Progenitor cell of endocrine pancreas (in vitro differentiated cells): ENCODE data around the gene RHNO1. TPM values are rescaled to one million over a fixed set of nuclear protein-coding genes. Genes with fewer than 3 reads are reported as not detected.

Experiments used
- DNase-seq: peaks from one replicate; pipeline ENCODE4 v3.0.0; 2021; ENCODE audit warnings: low spot score; ENCODE audit not compliant: unreplicated experiment
- H3K27ac Mint-ChIP-seq: 2 replicates; pipeline ENCODE4 v1.8.0; 2021; ENCODE audit warnings: mild to moderate bottlenecking, moderate library complexity, mixed read lengths
- H3K27me3 Mint-ChIP-seq: 2 replicates; pipeline ENCODE4 v1.8.0; 2021; ENCODE audit warnings: mixed read lengths
- H3K36me3 Mint-ChIP-seq: 2 replicates; pipeline ENCODE4 v1.8.0; 2022; ENCODE audit warnings: mixed read lengths; ENCODE audit not compliant: insufficient read depth
- H3K4me1 Mint-ChIP-seq: 2 replicates; pipeline ENCODE4 v1.8.0; 2021; ENCODE audit warnings: low read depth, mixed read lengths
- H3K4me3 Mint-ChIP-seq: 2 replicates; pipeline ENCODE4 v1.8.0; 2021; ENCODE audit warnings: low read depth, mild to moderate bottlenecking, moderate library complexity, mixed read lengths
- H3K9me3 Mint-ChIP-seq: 2 replicates; pipeline ENCODE4 v1.8.0; 2021; ENCODE audit warnings: low read depth, mixed read lengths
- total RNA-seq: library from RNA; stranded (reverse); gene quantifications from 2 replicates; pipeline ENCODE4 v1.2.1, GENCODE V29; 2021
- TF ChIP-seq, protein P1 (sequence below): fragments of 200-600 bp; sonication (generic); IDR thresholded peaks from one replicate; pipeline ENCODE4 v1.5.0; 2021; ENCODE audit warnings: antibody characterized with exemption, mild to moderate bottlenecking; ENCODE audit not compliant: unreplicated experiment

RHNO1 gene
- total RNA-seq, 1 donor from 2014 or later: 57.7 TPM

DNA sequence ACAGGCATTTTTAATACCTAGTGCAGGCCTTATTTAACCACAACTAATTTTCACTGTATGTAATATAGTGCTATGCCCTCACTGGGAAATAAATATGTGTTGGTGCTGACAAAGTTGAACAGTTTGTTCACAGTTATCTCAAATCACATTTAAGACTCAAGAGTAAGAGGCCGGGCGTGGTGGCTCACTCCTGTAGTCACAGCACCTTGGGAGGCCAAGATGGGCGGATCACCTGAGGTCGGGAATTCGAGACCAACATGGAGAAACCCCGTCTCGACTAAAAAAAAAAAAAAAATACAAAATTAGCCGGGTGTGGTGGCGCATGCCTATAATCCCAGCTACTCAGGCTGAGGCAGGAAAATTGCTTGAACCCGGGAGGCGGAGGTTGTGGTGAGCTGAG, 59.3 kb downstream of the RHNO1 start:
- Mint-ChIP-seq H3K36me3 (peaks cover 31% of the 10 kb centered on the region), H3K4me1 (peaks cover 9% of the 10 kb centered on the region)
- TF ChIP-seq, protein P1, sequence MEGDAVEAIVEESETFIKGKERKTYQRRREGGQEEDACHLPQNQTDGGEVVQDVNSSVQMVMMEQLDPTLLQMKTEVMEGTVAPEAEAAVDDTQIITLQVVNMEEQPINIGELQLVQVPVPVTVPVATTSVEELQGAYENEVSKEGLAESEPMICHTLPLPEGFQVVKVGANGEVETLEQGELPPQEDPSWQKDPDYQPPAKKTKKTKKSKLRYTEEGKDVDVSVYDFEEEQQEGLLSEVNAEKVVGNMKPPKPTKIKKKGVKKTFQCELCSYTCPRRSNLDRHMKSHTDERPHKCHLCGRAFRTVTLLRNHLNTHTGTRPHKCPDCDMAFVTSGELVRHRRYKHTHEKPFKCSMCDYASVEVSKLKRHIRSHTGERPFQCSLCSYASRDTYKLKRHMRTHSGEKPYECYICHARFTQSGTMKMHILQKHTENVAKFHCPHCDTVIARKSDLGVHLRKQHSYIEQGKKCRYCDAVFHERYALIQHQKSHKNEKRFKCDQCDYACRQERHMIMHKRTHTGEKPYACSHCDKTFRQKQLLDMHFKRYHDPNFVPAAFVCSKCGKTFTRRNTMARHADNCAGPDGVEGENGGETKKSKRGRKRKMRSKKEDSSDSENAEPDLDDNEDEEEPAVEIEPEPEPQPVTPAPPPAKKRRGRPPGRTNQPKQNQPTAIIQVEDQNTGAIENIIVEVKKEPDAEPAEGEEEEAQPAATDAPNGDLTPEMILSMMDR: no peak

DNA sequence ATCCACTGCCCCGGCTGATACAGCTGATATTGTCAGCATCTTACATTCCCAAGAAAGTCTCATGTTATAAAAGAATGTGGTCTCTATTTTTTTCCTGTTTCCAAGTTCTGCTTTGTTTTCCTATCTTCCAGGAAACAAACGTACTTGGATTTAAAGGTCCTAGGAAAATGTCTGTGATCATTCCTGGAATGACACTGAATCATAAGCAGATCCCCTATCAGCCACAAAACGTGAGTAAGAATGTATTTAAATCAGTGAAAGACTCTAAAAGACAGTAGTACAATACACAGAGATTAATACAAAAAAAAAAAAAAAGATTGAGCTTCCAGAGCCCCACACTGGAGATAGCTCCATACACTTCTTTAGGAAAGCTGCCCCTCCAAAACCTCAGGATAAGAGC, 60.5 kb downstream of the RHNO1 start:
- TF ChIP-seq, protein P1: no peak
- Mint-ChIP-seq H3K4me3 (no peak overlapping the region), H3K9me3 (no peaks in the 10 kb centered on the region), H3K4me1 (peaks cover 13% of the 10 kb centered on the region), H3K36me3 (peaks cover 30% of the 10 kb centered on the region), H3K27ac (no peak overlapping the region), H3K27me3 (no peaks in the 10 kb centered on the region)
- DNase-seq: no peak

More for the DNA sequence above, 59.3 kb downstream of the RHNO1 start:
- no peaks in the 10 kb centered on the region for H3K27me3 Mint-ChIP-seq
- no peaks in the 10 kb centered on the region for H3K9me3 Mint-ChIP-seq
- no peak overlapping the region for H3K4me3 Mint-ChIP-seq
- DNase-seq: no peak
- H3K27ac Mint-ChIP-seq: no peak overlapping the region

Other genes with a start within 250 kb of the RHNO1 start
- gene FKBP4, start 82.3 kb upstream of the RHNO1 start, total RNA-seq: 132 and 149 TPM in 2 replicates
- gene ITFG2, start 64.6 kb upstream of the RHNO1 start, total RNA-seq: 85.3 and 89.3 TPM in 2 replicates
- gene NRIP2, start 42.2 kb upstream of the RHNO1 start, total RNA-seq: not detected in 2 replicates
- not detected in 2 replicates for gene TEX52, start 20.2 kb upstream of the RHNO1 start, total RNA-seq
- 80.8 and 92.2 TPM in 2 replicates for gene FOXM1, start within 50 bp of the RHNO1 start, total RNA-seq
- 31.3 and 35.1 TPM in 2 replicates for gene TULP3, start 13.7 kb downstream of the RHNO1 start, total RNA-seq
- 19.7 and 24.5 TPM in 2 replicates for gene TEAD4, start 82.2 kb downstream of the RHNO1 start, total RNA-seq
- 30.4 and 30.9 TPM in 2 replicates for gene TSPAN9, start 200.2 kb downstream of the RHNO1 start, total RNA-seq